Measurements from ENCODE around the gene ELL. TPM values are rescaled to one million over a fixed set of nuclear protein-coding genes. Genes with fewer than 3 reads are reported as not detected.

ELL gene
- total RNA-seq, 1 donor from 2014 or later, result 12.3 TPM

- no peak for DNase-seq
These were observed 55.5 kb downstream of the ELL start for GRCh38 chr19:18466354-18466753.

GRCh38 chr19:18465964-18466339 lies 55.9 kb downstream of the ELL start:
- DNase-seq, result no peak

- no peak for DNase-seq
These were observed 56.5 kb downstream of the ELL start for GRCh38 chr19:18465214-18465963.

GRCh38 chr19:18464646-18465045 lies 57.2 kb downstream of the ELL start:
- DNase-seq, result peak; percentile 67

- DNase-seq, result no peak
These were observed 60.4 kb downstream of the ELL start for GRCh38 chr19:18461471-18461870.

- DNase-seq, result no peak
These were observed 61.0 kb downstream of the ELL start for GRCh38 chr19:18460900-18461299.

- DNase-seq, result no peak
These were observed 64.2 kb downstream of the ELL start for GRCh38 chr19:18457483-18458331.

GRCh38 chr19:18456974-18457373 lies 64.9 kb downstream of the ELL start:
- no peak for DNase-seq

GRCh38 chr19:18456279-18456678 lies 65.6 kb downstream of the ELL start:
- no peak for DNase-seq

- no peak for DNase-seq
These were observed 68.4 kb downstream of the ELL start for GRCh38 chr19:18453269-18454024.

- no peak for DNase-seq
These were observed 69.5 kb downstream of the ELL start for GRCh38 chr19:18452386-18452785.

- peak; percentile 84 for DNase-seq
These were observed 70.7 kb downstream of the ELL start for GRCh38 chr19:18450931-18451836.

- DNase-seq, result no peak
These were observed 71.6 kb downstream of the ELL start for GRCh38 chr19:18450021-18450930.

GRCh38 chr19:18449552-18449951 lies 72.3 kb downstream of the ELL start:
- DNase-seq, result no peak

- DNase-seq, result no peak
These were observed 75.0 kb downstream of the ELL start for GRCh38 chr19:18446811-18447359.

GRCh38 chr19:18446145-18446810 lies 75.6 kb downstream of the ELL start:
- DNase-seq, result no peak

GRCh38 chr19:18445262-18445948 lies 76.5 kb downstream of the ELL start:
- DNase-seq, result no peak

GRCh38 chr19:18444513-18444912 lies 77.4 kb downstream of the ELL start:
- no peak for DNase-seq

GRCh38 chr19:18443831-18444230 lies 78.0 kb downstream of the ELL start:
- no peak for DNase-seq

- DNase-seq, result no peak
These were observed 78.5 kb downstream of the ELL start for GRCh38 chr19:18443406-18443805.
